Measurements from ENCODE around the gene OBSCN. TPM values are rescaled to one million over a fixed set of nuclear protein-coding genes. Genes with fewer than 3 reads are reported as not detected.
A peak's percentile ranks its signal among the peaks of the same experiment; 100 is the strongest.

The OBSCN gene
- total RNA-seq, 2 donors from 2014 or later = 194 to 201 TPM

DNA sequence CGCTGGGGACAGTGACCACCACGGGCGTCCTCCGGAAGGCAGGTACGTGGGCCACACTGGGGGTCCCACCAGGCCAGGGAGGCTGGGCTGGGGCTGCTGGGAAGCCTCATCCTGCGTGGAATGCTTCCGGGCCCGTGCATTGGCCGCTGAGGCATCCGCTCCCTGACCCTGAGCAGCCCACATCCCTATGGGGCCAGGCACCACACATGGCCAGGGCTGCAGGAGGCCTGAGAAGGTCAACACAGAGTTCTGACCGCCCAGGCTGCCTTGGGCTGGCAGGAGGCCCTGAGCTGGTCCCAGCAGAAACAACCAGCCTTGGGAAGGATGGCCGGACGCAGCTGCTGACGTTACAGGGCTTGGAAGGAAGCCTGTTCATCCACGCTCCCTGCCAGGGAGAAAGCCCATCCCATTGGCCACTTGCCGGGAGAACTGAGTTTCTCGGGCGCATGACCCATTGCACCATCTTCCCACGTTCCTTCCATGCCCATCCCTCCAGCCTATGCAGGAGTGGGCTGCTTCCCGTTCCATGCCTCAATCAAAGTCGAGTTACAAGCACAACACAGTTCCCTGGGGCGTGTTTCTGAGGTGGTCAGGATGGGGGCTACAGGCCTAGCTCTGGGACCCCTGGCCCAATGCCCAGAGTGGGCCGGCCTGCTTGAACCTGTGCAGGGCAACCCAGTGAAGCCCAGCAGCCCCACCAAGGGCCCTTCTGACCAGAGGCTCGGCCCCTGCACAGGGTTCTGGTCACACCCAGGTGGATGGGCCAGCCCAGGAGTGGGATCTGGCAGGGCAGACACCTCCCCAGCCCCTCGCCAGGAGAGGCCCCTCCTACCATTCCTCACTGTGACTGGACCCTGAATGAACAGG is 167.1 kb downstream of the OBSCN start:
- DNase-seq (peak; percentile 93), ATAC-seq (peak; percentile 68 to 69)
- intact Hi-C loops (cut with DNase I) = no loop called here

DNA sequence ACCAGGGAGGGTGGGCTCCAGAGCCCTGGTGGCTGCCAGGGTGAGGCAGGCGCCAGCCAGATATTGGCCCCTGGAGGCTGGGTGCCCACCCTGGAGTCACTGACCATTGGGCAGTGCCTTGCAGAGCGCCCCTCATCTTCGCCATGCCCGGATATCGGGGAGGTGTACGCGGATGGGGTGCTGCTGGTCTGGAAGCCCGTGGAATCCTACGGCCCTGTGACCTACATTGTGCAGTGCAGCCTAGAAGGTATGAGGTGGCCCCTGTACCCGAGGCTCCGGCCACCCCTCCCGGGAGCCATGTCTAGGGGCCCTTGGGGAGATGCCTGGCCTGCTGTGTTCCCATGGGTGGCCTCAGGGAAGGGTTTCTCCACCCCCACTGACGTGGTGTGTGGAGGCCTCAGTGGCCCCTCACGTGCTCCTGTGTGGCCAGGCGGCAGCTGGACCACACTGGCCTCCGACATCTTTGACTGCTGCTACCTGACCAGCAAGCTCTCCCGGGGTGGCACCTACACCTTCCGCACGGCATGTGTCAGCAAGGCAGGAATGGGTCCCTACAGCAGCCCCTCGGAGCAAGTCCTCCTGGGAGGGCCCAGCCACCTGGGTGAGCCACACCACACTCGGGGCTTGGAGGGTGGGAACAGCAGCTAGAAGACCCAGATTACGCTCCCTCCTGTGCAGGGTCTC is 167.9 kb downstream of the OBSCN start:
- DNase-seq = peak; percentile 19
- ATAC-seq = no peak
- intact Hi-C loops (cut with DNase I) = no loop called here

DNA sequence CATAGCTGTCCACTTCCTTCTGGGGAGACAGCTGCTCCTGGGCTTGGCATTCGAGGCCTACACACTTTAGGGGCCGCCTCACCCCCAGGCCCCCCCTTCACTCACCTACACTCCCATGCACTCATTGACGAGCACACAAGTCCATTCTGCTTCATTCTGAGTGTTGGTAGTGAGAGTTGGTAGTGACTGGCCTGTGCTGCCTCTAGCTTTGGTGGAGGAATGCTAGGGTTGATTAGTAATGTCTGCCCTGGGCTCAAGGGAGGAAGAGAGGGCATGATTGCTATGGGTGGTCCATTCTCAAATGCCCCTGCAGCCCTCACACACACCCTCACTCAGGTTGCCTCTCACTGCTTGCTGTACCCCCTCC is 168.4 kb downstream of the OBSCN start:
- intact Hi-C loops (cut with DNase I) = no loop called here
- DNase-seq (no peak), ATAC-seq (no peak)

DNA sequence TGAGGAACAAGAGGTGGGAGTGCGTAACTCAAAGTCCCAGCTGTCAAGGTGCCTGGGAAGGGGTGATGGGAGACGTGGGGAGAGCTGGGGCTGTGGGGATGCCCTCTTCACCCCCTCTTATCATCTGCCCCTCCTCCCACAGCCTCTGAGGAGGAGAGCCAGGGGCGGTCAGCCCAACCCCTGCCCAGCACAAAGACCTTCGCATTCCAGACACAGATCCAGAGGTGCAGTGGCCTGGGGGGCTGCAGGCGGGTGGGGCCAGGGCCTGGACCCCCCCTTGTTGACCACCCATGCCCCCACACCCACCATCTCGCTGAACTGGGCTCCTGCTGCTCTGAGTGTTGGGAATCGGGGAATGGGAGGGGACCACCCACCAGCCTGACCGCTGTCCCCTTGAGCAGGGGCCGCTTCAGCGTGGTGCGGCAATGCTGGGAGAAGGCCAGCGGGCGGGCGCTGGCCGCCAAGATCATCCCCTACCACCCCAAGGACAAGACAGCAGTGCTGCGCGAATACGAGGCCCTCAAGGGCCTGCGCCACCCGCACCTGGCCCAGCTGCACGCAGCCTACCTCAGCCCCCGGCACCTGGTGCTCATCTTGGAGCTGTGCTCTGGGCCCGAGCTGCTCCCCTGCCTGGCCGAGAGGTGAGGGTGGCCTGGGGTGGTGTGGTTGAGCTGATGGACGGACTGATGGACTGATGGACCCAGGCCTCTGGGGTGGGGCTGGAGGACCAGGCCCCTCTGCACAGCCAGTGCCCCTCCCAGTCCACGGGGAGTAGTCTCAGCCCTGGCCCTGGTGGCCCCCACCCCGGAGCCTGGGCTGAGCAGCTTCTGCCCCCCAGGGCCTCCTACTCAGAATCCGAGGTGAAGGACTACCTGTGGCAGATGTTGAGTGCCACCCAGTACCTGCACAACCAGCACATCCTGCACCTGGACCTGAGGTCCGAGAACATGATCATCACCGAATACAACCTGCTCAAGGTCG is 169.1 kb downstream of the OBSCN start:
- intact Hi-C loops (cut with DNase I) = no loop called here
- DNase-seq = peak; percentile 19

DNA sequence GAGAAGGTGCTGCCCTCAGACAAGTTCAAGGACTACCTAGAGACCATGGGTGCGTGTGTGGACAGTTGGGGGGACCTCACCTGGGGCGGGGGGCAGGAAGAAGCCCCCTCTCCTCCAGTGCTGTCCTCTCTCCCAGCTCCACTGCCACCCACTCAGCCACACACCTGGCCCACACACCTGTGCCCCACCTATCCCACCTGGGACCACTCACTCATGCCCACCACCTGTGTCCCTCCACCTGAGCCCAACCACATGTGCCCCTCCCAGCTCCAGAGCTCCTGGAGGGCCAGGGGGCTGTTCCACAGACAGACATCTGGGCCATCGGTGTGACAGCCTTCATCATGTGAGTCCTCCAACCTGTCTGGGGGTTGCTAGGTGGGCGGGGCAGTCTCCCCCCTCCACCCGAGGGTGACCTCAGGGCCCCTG is 169.8 kb downstream of the OBSCN start:
- intact Hi-C loops (cut with DNase I) = no loop called here
- DNase-seq (no peak), ATAC-seq (no peak)

More for the DNA sequence above, 169.1 kb downstream of the OBSCN start:
- no peak for ATAC-seq

DNA sequence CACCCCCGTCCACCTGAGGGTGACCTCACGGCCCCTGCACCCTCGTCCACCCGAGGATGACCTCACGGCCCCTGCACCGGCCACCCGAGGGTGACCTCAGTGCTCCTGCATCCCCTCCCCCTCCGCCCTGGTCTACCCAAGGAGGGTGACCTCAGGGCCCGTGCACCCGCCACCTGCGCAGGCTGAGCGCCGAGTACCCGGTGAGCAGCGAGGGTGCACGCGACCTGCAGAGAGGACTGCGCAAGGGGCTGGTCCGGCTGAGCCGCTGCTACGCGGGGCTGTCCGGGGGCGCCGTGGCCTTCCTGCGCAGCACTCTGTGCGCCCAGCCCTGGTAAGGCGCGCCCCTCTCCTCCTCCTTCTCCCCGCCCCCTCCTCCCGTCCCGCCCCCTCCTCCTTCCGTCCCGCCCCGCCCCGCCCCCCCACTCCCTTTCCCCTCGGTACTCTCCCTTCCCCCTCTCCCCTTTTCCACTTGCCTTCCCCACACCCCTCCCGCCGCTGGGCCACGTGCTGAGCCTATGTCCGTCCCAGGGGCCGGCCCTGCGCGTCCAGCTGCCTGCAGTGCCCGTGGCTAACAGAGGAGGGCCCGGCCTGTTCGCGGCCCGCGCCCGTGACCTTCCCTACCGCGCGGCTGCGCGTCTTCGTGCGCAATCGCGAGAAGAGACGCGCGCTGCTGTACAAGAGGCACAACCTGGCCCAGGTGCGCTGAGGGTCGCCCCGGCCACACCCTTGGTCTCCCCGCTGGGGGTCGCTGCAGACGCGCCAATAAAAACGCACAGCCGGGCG is 170.4 kb downstream of the OBSCN start:
- intact Hi-C loops (cut with DNase I) = no loop called here

DNA sequence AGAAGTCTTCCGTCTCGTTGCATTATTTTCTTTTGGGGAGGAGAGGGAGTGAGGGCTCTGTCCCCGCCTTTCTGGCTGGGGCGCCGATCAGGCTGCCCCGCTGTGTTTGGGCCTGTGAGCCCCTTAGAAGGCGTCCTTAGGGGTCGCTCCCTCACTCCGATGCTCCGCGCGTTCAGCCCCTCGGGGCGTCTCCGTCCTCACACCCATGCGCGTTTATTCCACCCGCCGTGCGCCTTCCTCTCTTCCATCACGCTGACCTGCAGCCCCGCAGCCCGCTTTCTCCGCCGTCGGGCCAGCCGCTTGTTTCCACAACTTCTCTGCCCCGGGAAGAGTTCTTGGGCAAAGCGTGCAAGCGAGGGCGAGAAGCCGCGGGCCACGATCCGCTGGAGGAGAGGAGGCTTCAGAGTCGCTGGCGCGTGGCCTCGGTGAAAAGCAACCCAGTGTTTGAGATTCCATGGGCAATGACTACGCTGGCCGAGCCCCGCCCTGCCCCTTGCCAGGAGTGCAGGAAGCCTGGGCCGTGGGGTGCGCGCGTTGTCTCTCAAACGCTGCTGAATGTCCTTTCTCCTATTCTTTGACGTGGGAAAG is 171.1 kb downstream of the OBSCN start:
- ATAC-seq (peak; percentile 2 to 4), DNase-seq (peak; percentile 45)
- intact Hi-C loops (cut with DNase I) = no loop called here

More for the DNA sequence above, 170.4 kb downstream of the OBSCN start:
- DNase-seq (peak; percentile 82), ATAC-seq (peak; percentile 71 to 73)

DNA sequence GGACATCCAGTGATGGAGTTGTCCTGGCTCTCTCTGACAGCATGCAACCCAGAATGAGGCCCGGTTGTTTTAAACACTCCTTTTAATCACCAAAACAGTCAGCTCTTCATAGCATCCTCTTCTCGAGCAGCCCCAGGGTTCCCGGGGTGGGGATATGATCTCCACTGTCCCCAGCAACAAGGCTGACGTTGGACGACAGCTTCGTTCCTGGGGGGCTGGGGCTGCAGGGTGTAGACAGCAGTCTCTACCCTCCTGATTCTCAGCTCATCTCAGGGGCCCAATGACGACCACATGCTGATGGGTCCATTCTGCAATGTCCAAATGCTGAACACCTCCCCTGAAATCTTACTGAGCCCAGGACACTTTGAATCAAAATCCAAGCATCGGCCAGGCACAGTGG is 171.8 kb downstream of the OBSCN start:
- intact Hi-C loops (cut with DNase I) = no loop called here
- ATAC-seq (no peak), DNase-seq (peak; percentile 7)

DNA sequence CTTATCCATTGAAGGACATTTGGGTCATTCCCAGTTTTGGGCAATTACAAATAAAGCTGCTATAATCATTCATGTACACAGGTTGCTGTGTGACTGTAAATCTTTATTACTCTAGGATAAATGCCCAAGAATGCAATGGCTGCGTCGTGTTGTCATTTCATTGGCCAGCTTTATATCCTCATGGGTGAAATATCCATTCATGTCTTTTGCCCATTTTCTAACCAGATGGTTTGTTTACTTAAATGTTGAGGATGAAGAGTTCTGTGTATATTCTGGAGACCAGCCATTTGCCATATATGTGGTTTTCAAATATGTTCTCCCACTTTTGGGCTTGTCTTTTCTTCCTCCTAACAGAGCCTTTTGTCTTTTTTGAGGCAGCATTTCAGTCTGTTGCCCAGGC is 173.5 kb downstream of the OBSCN start:
- intact Hi-C loops (cut with DNase I) = no loop called here
- DNase-seq (no peak), ATAC-seq (no peak)

DNA sequence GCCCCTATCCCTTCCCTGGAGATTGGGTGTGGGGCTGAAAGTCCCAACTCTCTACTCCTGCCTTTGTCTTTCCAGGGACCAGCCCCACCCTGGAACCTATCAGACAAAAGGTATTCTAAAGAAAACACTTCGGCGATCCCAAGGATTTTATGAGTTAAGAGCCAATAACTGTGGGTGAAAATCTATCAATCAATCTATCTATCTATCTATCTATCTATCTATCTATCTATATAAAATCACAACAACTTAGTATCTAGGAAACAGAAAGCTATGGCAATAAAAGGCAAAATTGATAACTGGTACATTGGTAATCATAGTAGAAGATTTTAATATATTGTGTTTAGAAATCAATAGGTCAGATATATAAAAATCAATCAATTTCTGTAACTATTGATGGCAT is 175.9 kb downstream of the OBSCN start:
- intact Hi-C loops (cut with DNase I) = no loop called here
- no peak for ATAC-seq
- DNase-seq = no peak

DNA sequence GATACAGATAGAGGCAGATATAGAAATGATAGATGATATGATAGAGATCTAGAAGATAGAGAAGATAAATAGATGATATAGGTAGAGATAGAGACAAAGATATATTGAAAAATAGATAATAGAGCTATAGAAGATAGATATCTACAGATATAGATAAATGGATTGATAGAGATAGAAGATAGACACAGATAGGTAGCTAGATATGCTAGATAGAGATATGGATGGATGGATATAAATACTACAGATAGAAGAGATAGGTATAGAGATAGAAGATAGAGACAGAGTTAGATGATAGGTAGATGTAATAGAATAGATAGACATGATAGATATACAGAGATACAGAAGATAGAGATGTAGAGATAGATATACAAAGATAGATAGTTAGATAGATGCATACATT is 177.4 kb downstream of the OBSCN start:
- DNase-seq = no peak
- intact Hi-C loops (cut with DNase I) = no loop called here
- ATAC-seq = no peak

DNA sequence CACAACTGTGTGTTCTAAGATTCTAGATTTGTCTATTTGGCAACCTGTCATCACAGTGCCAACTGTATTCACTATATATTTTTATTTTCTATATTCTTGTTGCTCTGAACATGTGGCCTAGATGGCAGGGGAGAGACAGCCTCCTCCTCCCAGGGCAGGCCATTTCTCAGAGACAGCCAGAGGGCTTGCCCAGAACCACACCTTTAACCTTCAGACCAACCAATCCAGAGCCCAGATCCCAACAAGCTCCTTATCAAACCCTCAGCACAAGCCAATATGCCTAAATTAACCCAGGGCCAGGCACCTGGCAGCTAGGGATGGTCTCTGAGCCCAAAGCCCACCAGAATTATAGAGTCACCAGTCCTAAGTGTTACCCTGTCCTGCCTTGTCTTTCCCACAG is 179.5 kb downstream of the OBSCN start:
- DNase-seq = no peak

DNA sequence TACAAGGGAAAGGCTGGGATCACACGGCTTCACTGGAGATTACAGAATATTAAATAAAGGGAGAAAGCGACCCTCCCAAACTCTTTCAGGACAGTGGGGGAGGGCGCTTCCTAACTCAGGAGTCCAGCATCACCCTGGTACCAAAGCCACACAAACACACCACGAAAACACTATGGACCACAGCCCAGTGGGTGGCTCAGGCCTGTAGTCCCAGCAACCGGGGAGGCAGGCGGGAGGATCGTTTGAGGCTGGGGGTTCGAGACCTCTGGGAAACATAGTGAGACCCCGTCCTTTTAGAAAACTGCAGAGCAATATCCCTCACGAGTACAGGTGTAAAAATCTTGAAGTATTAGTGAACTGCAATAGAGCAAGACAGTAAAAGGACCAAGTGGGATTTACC is 182.8 kb downstream of the OBSCN start:
- ATAC-seq (no peak), DNase-seq (no peak)
- intact Hi-C loops (cut with DNase I) = loop anchor here in 1 of 2 donors (10.0 kb wide), 1 partner anchor 256 kb away; no protein-coding TSS in a partner anchor

More for the DNA sequence above, 179.5 kb downstream of the OBSCN start:
- ATAC-seq = no peak
- intact Hi-C loops (cut with DNase I) = no loop called here

DNA sequence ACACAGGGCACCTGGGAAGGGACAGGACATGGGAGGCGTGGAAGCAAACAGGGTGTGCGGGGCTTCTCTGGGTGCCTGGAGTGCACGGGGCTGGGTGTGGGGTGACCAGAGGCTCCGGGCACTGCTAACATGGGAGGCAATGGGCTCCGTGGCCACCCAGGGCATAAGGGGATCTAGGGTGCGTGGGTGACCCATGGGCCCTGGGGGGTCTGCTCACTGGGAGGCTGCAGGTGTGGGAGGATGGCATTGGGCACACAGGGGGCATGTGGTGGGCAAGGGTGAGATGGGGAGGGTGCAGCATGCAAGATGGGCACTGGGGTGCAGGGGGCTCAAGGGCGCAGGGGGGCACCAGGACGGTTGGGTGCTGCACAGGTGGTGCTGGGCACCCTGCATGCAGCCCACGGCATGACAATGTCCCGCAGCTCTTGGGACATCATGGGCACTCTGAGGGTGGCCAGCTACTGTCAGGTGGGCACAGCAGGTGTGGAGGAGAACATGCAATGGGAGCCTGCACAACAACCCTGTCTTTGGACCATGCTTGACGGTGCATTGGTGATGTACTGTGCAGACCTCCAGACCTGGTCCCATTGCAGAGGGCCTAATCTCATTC is 183.7 kb downstream of the OBSCN start:
- no peak for DNase-seq
- no peak for ATAC-seq

DNA sequence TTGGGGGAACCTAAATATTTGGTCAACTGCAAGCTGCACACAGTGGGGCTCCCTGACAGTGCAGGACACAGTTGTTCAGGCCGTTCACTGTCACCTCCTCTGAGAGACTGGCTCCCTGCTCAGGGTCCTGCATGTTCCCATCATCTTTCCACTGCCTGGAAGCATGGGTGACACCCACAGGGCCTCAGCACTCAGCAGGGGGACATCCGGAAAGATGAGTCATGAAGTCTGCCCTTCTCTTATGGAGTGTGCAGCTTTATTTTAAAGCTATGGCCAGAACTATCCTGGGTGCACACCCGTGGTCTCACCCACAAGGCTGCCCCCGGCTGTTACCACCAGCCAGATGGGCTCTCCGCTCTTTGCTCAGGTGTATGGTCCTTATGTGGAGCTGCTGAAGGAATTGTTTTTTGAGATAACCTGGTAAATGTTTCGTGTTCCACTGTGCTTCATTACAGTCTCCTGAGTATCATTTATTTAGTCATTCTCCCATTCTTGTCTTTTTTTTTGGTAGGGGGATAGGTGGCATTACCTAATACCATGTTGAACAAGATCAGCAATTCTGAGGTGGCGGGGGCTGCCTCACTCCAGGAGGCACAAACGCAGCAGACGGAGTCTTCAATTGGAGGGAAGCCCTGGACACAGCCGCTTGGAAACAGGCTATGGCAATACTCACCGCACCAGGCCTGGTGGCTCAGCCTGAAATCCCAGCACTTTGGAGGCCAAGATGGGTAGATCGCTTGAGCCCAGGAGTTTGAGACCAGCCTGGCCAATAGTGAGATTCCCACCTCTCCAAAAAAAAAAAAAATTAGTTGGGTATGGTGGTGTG is 184.5 kb downstream of the OBSCN start:
- ATAC-seq (no peak), DNase-seq (no peak)
- intact Hi-C loops (cut with DNase I) = loop anchor here in 1 of 2 donors (10.0 kb wide), 1 partner anchor 258 kb away; no protein-coding TSS in a partner anchor

More for the DNA sequence above, 183.7 kb downstream of the OBSCN start:
- intact Hi-C loops (cut with DNase I) = loop anchor here in 1 of 2 donors (10.0 kb wide), 1 partner anchor 257 kb away; no protein-coding TSS in a partner anchor

DNA sequence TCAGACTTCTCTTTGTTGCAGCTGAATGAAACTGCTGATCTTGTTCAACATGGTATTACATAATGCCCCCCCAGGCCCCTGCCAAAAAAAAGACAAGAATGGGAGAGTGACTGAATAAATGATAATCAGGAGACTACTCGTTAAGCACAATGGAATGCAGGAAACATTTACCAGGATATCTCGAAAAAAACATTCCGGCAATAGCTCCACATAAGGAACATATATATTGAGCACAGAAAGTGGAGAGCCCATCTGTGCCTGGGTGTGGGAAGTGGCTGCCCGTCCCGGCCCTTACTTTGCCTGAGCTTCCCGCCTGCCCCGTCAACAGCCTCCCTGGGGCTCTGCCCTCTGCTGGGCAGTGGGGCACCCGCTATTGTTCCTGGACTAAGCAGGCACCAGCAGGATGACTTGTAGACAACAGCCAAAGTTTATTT is 185.4 kb downstream of the OBSCN start:
- DNase-seq (no peak), ATAC-seq (peak; percentile 82 to 85)
- intact Hi-C loops (cut with DNase I) = loop anchor here in 1 of 2 donors (10.0 kb wide), 1 partner anchor 258 kb away; no protein-coding TSS in a partner anchor
